ENCODE results near the gene MSH5. TPM values are rescaled to one million over a fixed set of nuclear protein-coding genes. Genes with fewer than 3 reads are reported as not detected.
A peak's percentile ranks its signal among the peaks of the same experiment; 100 is the strongest.

The MSH5 gene
- total RNA-seq, 1 experiment from 2014 or later: 156 TPM

DNA sequence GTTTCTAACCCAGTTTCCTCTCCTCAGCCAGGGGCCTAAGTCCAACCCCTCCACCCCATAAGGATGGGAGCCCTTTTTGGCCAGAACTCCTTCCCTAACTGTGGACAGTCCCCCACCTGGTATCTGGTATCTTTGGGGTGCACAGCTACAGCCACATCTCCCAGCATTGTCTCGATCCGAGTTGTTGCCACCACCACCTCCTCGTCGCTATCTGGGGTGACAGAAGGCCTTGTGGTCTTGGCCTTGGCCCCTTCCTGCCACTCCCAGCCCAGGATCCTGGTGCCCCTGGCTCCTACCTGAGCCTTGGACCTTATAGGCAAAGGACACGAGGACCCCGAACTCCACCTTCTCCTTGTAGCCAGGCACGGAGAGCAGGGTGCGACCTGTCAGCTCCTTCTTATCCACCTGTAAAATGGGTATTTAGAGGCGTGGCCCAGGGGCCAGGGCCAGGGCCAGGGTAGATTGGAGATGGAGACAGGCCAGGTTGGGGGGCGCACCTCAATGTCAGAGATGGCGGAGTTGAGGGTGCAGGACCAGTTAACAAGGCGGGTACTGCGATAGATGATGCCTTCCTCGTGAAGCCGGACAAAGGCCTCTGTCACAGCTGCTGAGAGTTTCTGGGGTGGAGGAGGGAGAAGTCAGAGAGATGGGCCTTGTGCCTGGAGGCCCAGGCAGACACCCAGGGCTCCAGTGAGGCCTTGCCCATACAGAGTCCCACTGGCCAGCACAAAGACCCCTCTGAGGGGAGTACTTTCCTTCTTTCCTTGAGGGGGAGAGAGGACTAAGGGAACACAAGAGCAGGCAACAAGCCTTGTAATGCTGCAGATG lies 44.5 kb downstream of the MSH5 start:
- no TSS peak for BruUV-seq (replicated peaks)
- H3K27ac Mint-ChIP-seq (ENCODE audit: unreplicated experiment): peak overlapping the region; percentile 76

DNA sequence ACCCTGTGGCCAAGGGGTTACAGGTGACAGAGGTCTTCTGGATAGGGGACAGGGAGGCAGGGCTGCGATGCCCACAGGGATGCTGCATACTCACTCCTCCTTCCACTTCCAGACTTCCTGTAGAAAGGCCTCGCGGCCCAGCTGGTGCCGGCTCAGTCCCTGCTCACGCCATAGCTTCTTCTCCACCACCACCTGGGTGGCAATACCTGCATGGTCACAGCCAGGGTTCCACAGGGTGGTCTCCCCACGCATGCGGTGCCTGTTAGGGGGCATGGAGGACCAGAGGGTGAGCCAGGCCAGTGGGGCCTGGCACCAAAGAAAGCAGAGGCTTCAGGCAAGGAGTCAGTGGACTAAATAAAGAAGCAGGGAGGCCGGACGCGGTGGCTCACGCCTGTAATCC lies 45.7 kb downstream of the MSH5 start:
- no peaks in the 10 kb centered on the region for H3K27me3 Mint-ChIP-seq (ENCODE audit: unreplicated experiment)
- H3K4me1 Mint-ChIP-seq (ENCODE audit: low read depth, unreplicated experiment): peaks cover 3% of the 10 kb centered on the region
- CTCF ChIA-PET: interaction anchor here (0.5 to 1.0 kb wide), 2 partner anchors 144 to 163 kb away, joined by 3 to 7 read pairs; no protein-coding TSS in a partner anchor
- no peak for TF ChIP-seq CTCF (IDR thresholded peaks at IDR 0.05; ENCODE audit: unreplicated experiment)
- no peak for DNase-seq
- H3K36me3 Mint-ChIP-seq (ENCODE audit: insufficient read depth, unreplicated experiment): peaks cover 96% of the 10 kb centered on the region
- intact Hi-C loops (cut with micrococcal nuclease; ENCODE audit: unreplicated experiment): no loop called here
- no peak overlapping the region for H3K27ac Mint-ChIP-seq (ENCODE audit: unreplicated experiment)
- no TSS peak for BruUV-seq (replicated peaks)
- H3K9me3 Mint-ChIP-seq (ENCODE audit: low read depth, unreplicated experiment): no peaks in the 10 kb centered on the region
- no peak overlapping the region for H3K4me3 Mint-ChIP-seq (ENCODE audit: low read depth, unreplicated experiment)

More for the DNA sequence above, 44.5 kb downstream of the MSH5 start:
- intact Hi-C loops (cut with micrococcal nuclease; ENCODE audit: unreplicated experiment): no loop called here
- peaks cover 96% of the 10 kb centered on the region for H3K36me3 Mint-ChIP-seq (ENCODE audit: insufficient read depth, unreplicated experiment)
- no peaks in the 10 kb centered on the region for H3K9me3 Mint-ChIP-seq (ENCODE audit: low read depth, unreplicated experiment)
- no peak overlapping the region for H3K4me3 Mint-ChIP-seq (ENCODE audit: low read depth, unreplicated experiment)
- no peak for TF ChIP-seq CTCF (IDR thresholded peaks at IDR 0.05; ENCODE audit: unreplicated experiment)
- CTCF ChIA-PET: interaction anchor here (0.6 to 1.0 kb wide), 2 partner anchors 9 to 132 kb away, joined by 3 to 4 read pairs; partner anchors contain the start of gene BAG6
- no peaks in the 10 kb centered on the region for H3K27me3 Mint-ChIP-seq (ENCODE audit: unreplicated experiment)
- no peaks in the 10 kb centered on the region for H3K4me1 Mint-ChIP-seq (ENCODE audit: low read depth, unreplicated experiment)
- no peak for DNase-seq

GRCh38 chr6:31791324-31792089 lies 51.7 kb downstream of the MSH5 start:
- Mint-ChIP-seq H3K27ac (ENCODE audit: unreplicated experiment) (peak overlapping the region; percentile 93), H3K4me1 (ENCODE audit: low read depth, unreplicated experiment) (peaks cover 45% of the 10 kb centered on the region), H3K27me3 (ENCODE audit: unreplicated experiment) (no peaks in the 10 kb centered on the region), H3K36me3 (ENCODE audit: insufficient read depth, unreplicated experiment) (peaks cover 93% of the 10 kb centered on the region), H3K9me3 (ENCODE audit: low read depth, unreplicated experiment) (no peaks in the 10 kb centered on the region), H3K4me3 (ENCODE audit: low read depth, unreplicated experiment) (peak overlapping the region; percentile 84)
- intact Hi-C loops (cut with micrococcal nuclease; ENCODE audit: unreplicated experiment): loop anchor here (5.0 kb wide), 1 partner anchor 41 kb away; no protein-coding TSS in a partner anchor
- TF ChIP-seq CTCF (IDR thresholded peaks at IDR 0.05; ENCODE audit: unreplicated experiment): peak; percentile 94
- CTCF ChIA-PET: interaction anchor here (0.6 to 2.2 kb wide), 15 partner anchors 15 to 71 kb away, joined by 3 to 18 read pairs (median 4); partner anchors contain the start of genes CLIC1, HSPA1A, HSPA1L and LSM2
- peak; percentile 78 for DNase-seq
- BruUV-seq (replicated peaks): no TSS peak

DNA sequence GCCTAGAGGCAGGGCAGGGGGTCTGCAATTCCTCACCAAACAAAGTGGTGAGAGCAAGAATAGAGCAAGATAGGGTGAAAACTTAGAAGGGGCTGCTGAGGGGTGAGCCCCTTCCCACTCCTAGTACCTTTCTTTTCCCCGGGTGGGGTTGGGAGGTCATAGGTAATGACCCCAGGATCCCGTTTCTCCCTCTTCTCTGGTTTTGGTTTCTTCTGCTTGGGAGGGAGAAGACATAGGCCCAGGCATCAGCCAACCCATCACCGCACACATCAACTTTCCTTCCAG lies 52.2 kb downstream of the MSH5 start:
- no peak for DNase-seq
- CTCF ChIA-PET: interaction anchor here (0.9 to 2.0 kb wide), 3 partner anchors 17 to 52 kb away, joined by 3 to 18 read pairs (median 4); partner anchors contain the start of genes HSPA1A, HSPA1L and MSH5
- H3K4me3 Mint-ChIP-seq (ENCODE audit: low read depth, unreplicated experiment): peak overlapping the region; percentile 84
- intact Hi-C loops (cut with micrococcal nuclease; ENCODE audit: unreplicated experiment): loop anchor here (5.0 kb wide), 1 partner anchor 40 kb away; no protein-coding TSS in a partner anchor
- peaks cover 93% of the 10 kb centered on the region for H3K36me3 Mint-ChIP-seq (ENCODE audit: insufficient read depth, unreplicated experiment)
- no TSS peak for BruUV-seq (replicated peaks)
- H3K9me3 Mint-ChIP-seq (ENCODE audit: low read depth, unreplicated experiment): no peaks in the 10 kb centered on the region
- peaks cover 45% of the 10 kb centered on the region for H3K4me1 Mint-ChIP-seq (ENCODE audit: low read depth, unreplicated experiment)
- peak overlapping the region; percentile 93 for H3K27ac Mint-ChIP-seq (ENCODE audit: unreplicated experiment)
- no peak for TF ChIP-seq CTCF (IDR thresholded peaks at IDR 0.05; ENCODE audit: unreplicated experiment)
- H3K27me3 Mint-ChIP-seq (ENCODE audit: unreplicated experiment): no peaks in the 10 kb centered on the region

All from Calu3 (cell line).